B cell (primary cell): ENCODE results near the gene SSTR1. TPM values are rescaled to one million over a fixed set of nuclear protein-coding genes. Genes with fewer than 3 reads are reported as not detected.

ENCODE experiments used
- ATAC-seq: fragments of 200-7000 bp; cut with Tn5 transposase; one replicate; pipeline ENCODE4 v1.10.0; 2021; ENCODE audit warnings: low read depth, mild to moderate bottlenecking, moderate number of reproducible peaks, moderate library complexity
- CTCF ChIA-PET: fragments of 350-600 bp; sonication (Branson Sonifier 250); formaldehyde crosslinking; loops from one replicate; lab custom pipeline; 2021; ENCODE audit warnings: antibody characterized with exemption, inconsistent platforms; lab: Charles Lee
- POLR2A ChIA-PET: fragments of 350-600 bp; sonication (Branson Sonifier 250); formaldehyde crosslinking; loops from one replicate; lab custom pipeline; 2021; ENCODE audit warnings: antibody characterized with exemption; lab: Charles Lee
- DNase-seq: peaks from one replicate; pipeline ENCODE4 v3.0.0; 2013
- H2AFZ ChIP-seq: 2 replicates; pipeline ENCODE4 v1.6.1; 2012; ENCODE audit warnings: mild to moderate bottlenecking, low read depth, low read length; ENCODE audit not compliant: insufficient read depth, poor library complexity, severe bottlenecking
- H3K27ac ChIP-seq, 2 donors: 1 replicate in 1 of 2; 2 replicates in 1 of 2; pipeline ENCODE4 v1.5.1; 2012 to 2013; ENCODE audit warnings: low read length in 2 of 2, mild to moderate bottlenecking in 2 of 2, moderate library complexity in 1 of 2
- H3K27me3 ChIP-seq, 4 experiments: fragments of 200-600 bp in 1 of 4; sonication (generic) in 1 of 4; replicated peaks in 1 of 4; 1 replicate in 2 of 4; 2 replicates in 2 of 4; pipeline versions ENCODE4 v1.6.1 to v1.7.0; 2013 to 2016; ENCODE audit warnings: low read length in 3 of 4, mild to moderate bottlenecking in 2 of 4, mixed read lengths in 1 of 4, moderate library complexity in 1 of 4; ENCODE audit not compliant: insufficient read depth in 4 of 4, control insufficient read depth in 3 of 4; ENCODE audit errors: control extremely low read depth in 1 of 4
- H3K36me3 ChIP-seq, 2 experiments: replicated peaks in 1 of 2; 1 replicate in 1 of 2; 2 replicates in 1 of 2; pipeline versions ENCODE4 v1.6.1 to v1.7.1; 2013; ENCODE audit warnings: low read length in 1 of 2; ENCODE audit not compliant: insufficient read depth in 2 of 2, control insufficient read depth in 1 of 2; ENCODE audit errors: control extremely low read depth in 1 of 2, extremely low read depth in 1 of 2
- H3K4me1 ChIP-seq, 2 donors: fragments of 200-600 bp in 1 of 2; sonication (generic) in 1 of 2; 1 replicate in 1 of 2; 2 replicates in 1 of 2; pipeline versions ENCODE4 v1.5.1 to v1.6.1; 2013 to 2017; ENCODE audit warnings: low read length in 2 of 2; ENCODE audit not compliant: control insufficient read depth in 2 of 2, insufficient read depth in 2 of 2
- H3K4me2 ChIP-seq: replicated peaks from 2 replicates; pipeline ENCODE3; 2012; ENCODE audit warnings: mild to moderate bottlenecking, low read depth, low read length; ENCODE audit not compliant: poor library complexity, severe bottlenecking
- H3K4me3 ChIP-seq, 5 experiments: fragments of 200-600 bp in 1 of 5; sonication (generic) in 1 of 5; 1 replicate in 3 of 5; 2 replicates in 2 of 5; pipeline versions ENCODE4 v1.5.1 to v1.7.0; 2011 to 2016; ENCODE audit warnings: low read length in 4 of 5, mild to moderate bottlenecking in 4 of 5, low read depth in 2 of 5, control low read depth in 1 of 5, moderate library complexity in 1 of 5; ENCODE audit not compliant: insufficient read depth in 1 of 5; ENCODE audit errors: control extremely low read depth in 1 of 5, extremely low read depth in 1 of 5
- H3K79me2 ChIP-seq: fragments of 200-600 bp; sonication (generic); one replicate; pipeline ENCODE4 v1.6.0; 2016; ENCODE audit warnings: low read length; ENCODE audit not compliant: control insufficient read depth, insufficient read depth
- H3K9ac ChIP-seq: fragments of 200-600 bp; sonication (generic); 2 replicates; pipeline ENCODE4 v1.6.1; 2017; ENCODE audit warnings: mild to moderate bottlenecking, low read length, moderate library complexity
- H3K9me3 ChIP-seq, 3 donors: one replicate each; pipeline versions ENCODE4 v1.6.1 to v1.7.1; 2013; ENCODE audit warnings: low read length in 2 of 3; ENCODE audit not compliant: control insufficient read depth in 2 of 3, insufficient read depth in 1 of 3; ENCODE audit errors: control extremely low read depth in 1 of 3
- H4K20me1 ChIP-seq: 2 replicates; pipeline ENCODE4 v1.6.0; 2012; ENCODE audit warnings: mild to moderate bottlenecking, low read length; ENCODE audit not compliant: insufficient read depth, control insufficient read depth, poor library complexity, severe bottlenecking
- H3K27ac Mint-ChIP-seq: one replicate; pipeline ENCODE4 v1.8.0; 2021; ENCODE audit warnings: mixed read lengths
- H3K27me3 Mint-ChIP-seq: one replicate; pipeline ENCODE4 v1.8.0; 2021; ENCODE audit warnings: mixed read lengths
- H3K4me1 Mint-ChIP-seq: one replicate; pipeline ENCODE4 v1.8.0; 2021; ENCODE audit warnings: mixed read lengths
- H3K4me3 Mint-ChIP-seq: one replicate; pipeline ENCODE4 v1.8.0; 2021; ENCODE audit warnings: mixed read lengths
- H3K9me3 Mint-ChIP-seq: one replicate; pipeline ENCODE4 v1.8.0; 2022; ENCODE audit warnings: mixed read lengths; ENCODE audit not compliant: insufficient read depth
- EZH2 ChIP-seq: IDR thresholded peaks from 2 replicates; pipeline ENCODE4 v1.6.1; 2012; ENCODE audit warnings: borderline replicate concordance, low read depth, mild to moderate bottlenecking, moderate library complexity, low read length; ENCODE audit not compliant: insufficient read depth, poor library complexity, severe bottlenecking
- WGBS: methylation state at CpG from one replicate; pipeline ENCODE4 v1.1.5; 2013; ENCODE audit warnings: missing lambda C conversion rate; ENCODE audit not compliant: insufficient coverage; 5-methylcytosine and 5-hydroxymethylcytosine counted together
- intact Hi-C: fragments of 100-400 bp; cut with micrococcal nuclease; formaldehyde crosslinking; loops from one replicate; pipeline ENCODE4 v1.10.0; 2022
- polyA plus RNA-seq: library from polyadenylated mRNA; depleted of rRNA; stranded (reverse); fragments of >200 nt; gene quantifications from 2 replicates; pipeline ENCODE4 v1.2.3, GENCODE V29; 2012
- total RNA-seq, 2 donors: library from RNA; stranded (reverse); fragments of 120-200 nt in 1 of 2; gene quantifications; 1 replicate in 1 of 2; 2 replicates in 1 of 2; pipeline versions ENCODE4 v1.2.3 to v1.2.4, GENCODE V29; 2013 to 2022
- TF ChIP-seq, protein P1 (sequence below): fragments of 200-600 bp; IDR thresholded peaks from one replicate; pipeline ENCODE4 v1.8.0; 2022; ENCODE audit warnings: antibody characterized with exemption, mild to moderate bottlenecking

The SSTR1 gene
- total and polyA plus RNA-seq, 2 donors (not counting 1 experiment from before 2014, with no cell fraction given), result not detected

- Mint-ChIP-seq H3K4me1 (no peaks in the 10 kb centered on the region), H3K27ac (no peak overlapping the region), H3K4me3 (no peak overlapping the region), H3K27me3 (no peaks in the 10 kb centered on the region), H3K9me3 (peaks cover 2% of the 10 kb centered on the region)
- Histone ChIP-seq H3K27me3 (no peaks in the 10 kb centered on the region), H3K4me1 (no peaks in the 10 kb centered on the region), H3K79me2 (no peaks in the 10 kb centered on the region), H3K9me3 (no peaks in the 10 kb centered on the region), H2AFZ (no peak overlapping the region), H3K36me3 (no peaks in the 10 kb centered on the region), H3K4me2 (no peak overlapping the region), H3K4me3 (no peak overlapping the region), H3K9ac (no peak overlapping the region), H3K27ac (no peak overlapping the region), H4K20me1 (no peaks in the 10 kb centered on the region)
- CTCF ChIA-PET, result no interaction called here
- DNase-seq (no peak), ATAC-seq (no peak)
- POLR2A ChIA-PET, result no interaction called here
- intact Hi-C loops, result no loop called here
- TF ChIP-seq EZH2, result no peak
- TF ChIP-seq, protein P1, sequence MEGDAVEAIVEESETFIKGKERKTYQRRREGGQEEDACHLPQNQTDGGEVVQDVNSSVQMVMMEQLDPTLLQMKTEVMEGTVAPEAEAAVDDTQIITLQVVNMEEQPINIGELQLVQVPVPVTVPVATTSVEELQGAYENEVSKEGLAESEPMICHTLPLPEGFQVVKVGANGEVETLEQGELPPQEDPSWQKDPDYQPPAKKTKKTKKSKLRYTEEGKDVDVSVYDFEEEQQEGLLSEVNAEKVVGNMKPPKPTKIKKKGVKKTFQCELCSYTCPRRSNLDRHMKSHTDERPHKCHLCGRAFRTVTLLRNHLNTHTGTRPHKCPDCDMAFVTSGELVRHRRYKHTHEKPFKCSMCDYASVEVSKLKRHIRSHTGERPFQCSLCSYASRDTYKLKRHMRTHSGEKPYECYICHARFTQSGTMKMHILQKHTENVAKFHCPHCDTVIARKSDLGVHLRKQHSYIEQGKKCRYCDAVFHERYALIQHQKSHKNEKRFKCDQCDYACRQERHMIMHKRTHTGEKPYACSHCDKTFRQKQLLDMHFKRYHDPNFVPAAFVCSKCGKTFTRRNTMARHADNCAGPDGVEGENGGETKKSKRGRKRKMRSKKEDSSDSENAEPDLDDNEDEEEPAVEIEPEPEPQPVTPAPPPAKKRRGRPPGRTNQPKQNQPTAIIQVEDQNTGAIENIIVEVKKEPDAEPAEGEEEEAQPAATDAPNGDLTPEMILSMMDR, result no peak
- WGBS, result 94% methylated on average over 2 of the region's 2 CpGs
Observed at GRCh38 chr14:38174711-38175110, 33.0 kb upstream of the SSTR1 start.

- ChIA-PET POLR2A (no interaction called here), CTCF (no interaction called here)
- H3K4me1 ChIP-seq, result no peaks in the 10 kb centered on the region
- H3K27ac ChIP-seq, result no peak overlapping the region
- no peak overlapping the region for H3K4me2 ChIP-seq
- DNase-seq (no peak), ATAC-seq (no peak)
- H3K27me3 ChIP-seq, result no peaks in the 10 kb centered on the region
- Mint-ChIP-seq H3K4me3 (no peak overlapping the region), H3K27me3 (no peaks in the 10 kb centered on the region), H3K9me3 (peaks cover 2% of the 10 kb centered on the region), H3K27ac (no peak overlapping the region), H3K4me1 (no peaks in the 10 kb centered on the region)
- TF ChIP-seq, protein P1, result no peak
- no peak for TF ChIP-seq EZH2
- intact Hi-C loops, result no loop called here
- H3K4me3 ChIP-seq, result no peak overlapping the region
- H2AFZ ChIP-seq, result no peak overlapping the region
- no peaks in the 10 kb centered on the region for H4K20me1 ChIP-seq
- H3K9me3 ChIP-seq, result no peaks in the 10 kb centered on the region
- H3K9ac ChIP-seq, result no peak overlapping the region
- H3K36me3 ChIP-seq, result no peaks in the 10 kb centered on the region
- 43% methylated on average over 1 of the region's 2 CpGs for WGBS
- no peaks in the 10 kb centered on the region for H3K79me2 ChIP-seq
Observed at GRCh38 chr14:38175658-38176057, 32.0 kb upstream of the SSTR1 start.
